Cardiac fibroblast (primary cell): ENCODE measurements around the gene TMEM235.

Experiments
- DNase-seq, 2 donors: peaks; one replicate each; pipeline versions ENCODE4 v3.0.0 to v3.0.0-alpha.2; 2010; ENCODE audit warnings: low read depth in 2 of 2
- H3K4me3 ChIP-seq, 2 donors: replicated peaks in 1 of 2; 1 replicate in 1 of 2; 2 replicates in 1 of 2; pipeline ENCODE4 v1.5.1; 2011; ENCODE audit warnings: low read depth in 2 of 2, low read length in 2 of 2, mild to moderate bottlenecking in 2 of 2, moderate library complexity in 1 of 2
- CTCF ChIP-seq: IDR thresholded peaks from one replicate; pipeline ENCODE4 v1.5.1; 2011; ENCODE audit warnings: low read depth, mild to moderate bottlenecking, low read length, inconsistent platforms

The TMEM235 gene

GRCh38 chr17:78289004-78289403, 57.6 kb downstream of the TMEM235 start:
- no peak for DNase-seq
- H3K4me3 ChIP-seq = no peak overlapping the region
- no peak for TF ChIP-seq CTCF

- no peak overlapping the region for H3K4me3 ChIP-seq
- peak; percentile 95 to 97 for DNase-seq
- peak; percentile 86 for TF ChIP-seq CTCF
Measured at GRCh38 chr17:78289802-78290363, 58.5 kb downstream of the TMEM235 start.
